SU-DHL-6 (cell line): ENCODE data around the gene BICD1.
A peak's percentile ranks its signal among the peaks of the same experiment; 100 is the strongest.

Experiments
- H2AFZ ChIP-seq: fragments of 200-600 bp; sonication (generic); 2 replicates; pipeline ENCODE4 v1.6.1; 2014; ENCODE audit warnings: low read depth, mild to moderate bottlenecking, moderate library complexity, mixed read lengths, antibody characterized with exemption, low read length; ENCODE audit not compliant: severe bottlenecking
- H3F3A ChIP-seq: fragments of 200-600 bp; shearing (Covaris generic); 2 replicates; pipeline ENCODE4 v1.6.0; 2016; ENCODE audit warnings: antibody characterized with exemption, mild to moderate bottlenecking; ENCODE audit not compliant: insufficient read depth
- H3K27ac ChIP-seq: fragments of 200-600 bp; sonication (generic); 2 replicates; pipeline ENCODE4 v1.5.1; 2016; ENCODE audit warnings: low read depth, mild to moderate bottlenecking, low read length, moderate library complexity, mixed read lengths
- H3K27me3 ChIP-seq: fragments of 200-600 bp; sonication (generic), shearing (Covaris generic); 2 replicates; pipeline ENCODE4 v1.6.0; 2014; ENCODE audit warnings: mild to moderate bottlenecking, low read length
- H3K36me3 ChIP-seq: fragments of 200-600 bp; sonication (generic); 2 replicates; pipeline ENCODE4 v1.6.1; 2014; ENCODE audit warnings: mild to moderate bottlenecking, low read length, mixed read lengths
- H3K4me2 ChIP-seq: fragments of 300-600, 200-600 bp; shearing (Covaris generic), sonication (generic); 2 replicates; pipeline ENCODE4 v1.6.0; 2014; ENCODE audit warnings: low read length, low read depth, mild to moderate bottlenecking; ENCODE audit not compliant: poor library complexity, severe bottlenecking
- H3K4me3 ChIP-seq: fragments of 200-600 bp; sonication (generic); 2 replicates; pipeline ENCODE4 v1.5.1; 2014; ENCODE audit warnings: antibody characterized with exemption, low read length, mild to moderate bottlenecking, mixed read lengths; ENCODE audit not compliant: insufficient read depth, poor library complexity, severe bottlenecking
- H3K79me2 ChIP-seq: fragments of 200-600 bp; sonication (generic); 2 replicates; pipeline ENCODE4 v1.6.1; 2014; ENCODE audit warnings: mild to moderate bottlenecking, low read length, moderate library complexity; ENCODE audit not compliant: insufficient read depth
- H3K9ac ChIP-seq: fragments of 200-600 bp; sonication (generic); 2 replicates; pipeline ENCODE4 v1.7.0; 2014; ENCODE audit warnings: mild to moderate bottlenecking, low read length
- H3K9me2 ChIP-seq: fragments of 200-600 bp; sonication (generic); replicated peaks from 2 replicates; pipeline ENCODE4 v1.6.1; 2014; ENCODE audit warnings: low read length; ENCODE audit not compliant: insufficient read depth
- H3K9me3 ChIP-seq: fragments of 200-600 bp; sonication (generic); 2 replicates; pipeline ENCODE4 v1.6.1; 2014; ENCODE audit warnings: low read length, mixed read lengths; ENCODE audit not compliant: insufficient read depth
- H4K20me1 ChIP-seq: fragments of 200-600 bp; sonication (generic); 2 replicates; pipeline ENCODE4 v1.6.1; 2014; ENCODE audit warnings: low read depth, mild to moderate bottlenecking, antibody characterized with exemption, low read length, moderate library complexity, mixed read lengths
- CTCF ChIP-seq: fragments of 200-600 bp; sonication (generic); IDR thresholded peaks from one replicate; pipeline ENCODE4 v1.5.1; 2017; ENCODE audit warnings: antibody characterized with exemption, mild to moderate bottlenecking, low read length, moderate library complexity; ENCODE audit not compliant: insufficient read depth, poor library complexity, severe bottlenecking
- EZH2phosphoT487 ChIP-seq: fragments of 200-600 bp; sonication (generic), shearing (Covaris generic); conservative IDR thresholded peaks from 2 replicates; pipeline ENCODE4 v1.6.1; 2018; ENCODE audit warnings: mild to moderate bottlenecking, antibody characterized with exemption, low read length, moderate library complexity, mixed read lengths

BICD1 gene

DNA sequence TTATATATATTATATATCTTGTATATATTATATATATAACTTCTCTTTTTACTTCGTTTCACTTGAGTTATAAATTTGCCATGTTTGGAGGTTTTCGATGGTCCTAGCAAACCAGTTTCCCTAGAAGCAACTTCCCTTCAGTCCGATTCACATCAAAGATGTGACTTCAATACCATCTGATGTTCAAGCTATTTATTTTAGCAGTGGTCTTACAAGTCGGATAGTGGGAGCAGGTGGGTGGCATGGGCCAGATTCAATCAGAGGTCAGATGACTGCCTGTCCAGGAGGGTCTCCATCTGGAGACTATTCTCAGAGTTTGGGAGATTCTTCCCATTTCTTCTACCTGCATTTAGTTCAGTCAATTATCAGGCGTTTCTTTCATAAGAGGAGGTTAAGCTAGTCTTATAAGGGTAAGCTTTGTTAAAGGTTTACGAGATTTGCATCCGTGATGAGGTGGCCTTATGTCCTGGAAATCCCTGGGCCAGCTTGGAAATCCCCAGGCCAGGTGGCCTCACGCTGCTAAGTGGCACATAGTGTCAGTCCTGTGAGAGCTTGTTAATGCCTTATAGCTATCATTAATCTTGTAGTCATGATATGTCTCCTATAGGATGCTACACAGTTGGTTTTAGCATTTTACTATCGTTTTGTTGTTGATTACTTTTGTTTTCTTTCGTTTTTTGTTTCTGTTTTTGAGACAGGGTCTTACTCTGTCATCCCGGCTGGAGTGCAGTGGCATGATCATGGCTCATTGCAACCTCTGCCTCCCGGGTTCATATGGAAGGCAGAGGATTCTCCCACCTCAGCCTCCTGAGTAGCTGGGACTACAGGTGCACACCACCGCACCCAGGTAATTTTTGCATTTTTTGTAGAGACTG, 145.8 kb downstream of the BICD1 start:
- Histone ChIP-seq H3K9me3 (no peaks in the 10 kb centered on the region), H3K27ac (peak overlapping the region; percentile 69), H3K9ac (peak overlapping the region; percentile 22; the same call in 1 of the 2 replicates), H3K27me3 (no peaks in the 10 kb centered on the region), H3K9me2 (no peaks in the 10 kb centered on the region), H3K36me3 (peaks cover 1% of the 10 kb centered on the region; the same call in 1 of the 2 replicates), H3K4me2 (peak overlapping the region; percentile 58), H2AFZ (no peak overlapping the region), H3F3A (peaks cover 18% of the 10 kb centered on the region; the same call in 1 of the 2 replicates), H3K79me2 (no peaks in the 10 kb centered on the region; the same call in 1 of the 2 replicates), H4K20me1 (no peaks in the 10 kb centered on the region), H3K4me3 (peak overlapping the region; percentile 8)
- TF ChIP-seq CTCF (no peak), EZH2phosphoT487 (no peak)

GRCh38 chr12:32253154-32253790, 146.6 kb downstream of the BICD1 start:
- H3K36me3 ChIP-seq: peaks cover 7% of the 10 kb centered on the region; the same call in 1 of the 2 replicates
- H3K79me2 ChIP-seq: no peaks in the 10 kb centered on the region; the same call in 1 of the 2 replicates
- H3K9me3 ChIP-seq: no peaks in the 10 kb centered on the region
- peak overlapping the region; percentile 69 for H3K27ac ChIP-seq
- H3F3A ChIP-seq: peaks cover 18% of the 10 kb centered on the region; the same call in 1 of the 2 replicates
- peak overlapping the region; percentile 58 for H3K4me2 ChIP-seq
- TF ChIP-seq CTCF: no peak
- TF ChIP-seq EZH2phosphoT487: no peak
- no peak overlapping the region for H2AFZ ChIP-seq
- H3K9ac ChIP-seq: no peak overlapping the region
- no peak overlapping the region for H3K4me3 ChIP-seq
- no peaks in the 10 kb centered on the region for H4K20me1 ChIP-seq
- H3K9me2 ChIP-seq: no peaks in the 10 kb centered on the region
- H3K27me3 ChIP-seq: no peaks in the 10 kb centered on the region

- Histone ChIP-seq H3K36me3 (peaks cover 7% of the 10 kb centered on the region; the same call in 1 of the 2 replicates), H3K79me2 (no peaks in the 10 kb centered on the region; the same call in 1 of the 2 replicates), H3K4me3 (no peak overlapping the region)
These were observed 147.8 kb downstream of the BICD1 start for GRCh38 chr12:32254260-32254956.

More at GRCh38 chr12:32254260-32254956, 147.8 kb downstream of the BICD1 start:
- Histone ChIP-seq H3K27me3 (no peaks in the 10 kb centered on the region), H3K4me2 (no peak overlapping the region), H3K27ac (peak overlapping the region; percentile 4; the same call in 1 of the 2 replicates), H3F3A (peaks cover 22% of the 10 kb centered on the region), H3K9ac (no peak overlapping the region), H4K20me1 (no peaks in the 10 kb centered on the region), H3K9me3 (no peaks in the 10 kb centered on the region), H2AFZ (no peak overlapping the region), H3K9me2 (no peaks in the 10 kb centered on the region)
- no peak for TF ChIP-seq CTCF
- TF ChIP-seq EZH2phosphoT487: no peak
